Lower leg skin (tissue), 4 donors: Measurements from ENCODE around the gene CBL. TPM values are rescaled to one million over a fixed set of nuclear protein-coding genes. Genes with fewer than 3 reads are reported as not detected.

Experiments
- DNase-seq, 2 donors: peaks; one replicate each; pipeline ENCODE4 v3.0.0-alpha.2; 2019; ENCODE audit warnings: low spot score in 2 of 2
- H3K4me3 ChIP-seq: fragments of 200-600 bp; sonication (generic); 2 replicates; pipeline ENCODE4 v1.5.1; 2017; ENCODE audit warnings: mild to moderate bottlenecking, low read depth; ENCODE audit not compliant: poor library complexity, severe bottlenecking
- CTCF ChIP-seq, 3 donors: fragments of 450-650 bp; IDR thresholded peaks; one replicate each; pipeline ENCODE4 v1.5.1; 2016; ENCODE audit warnings: antibody characterized with exemption in 3 of 3, mild to moderate bottlenecking in 3 of 3, moderate library complexity in 2 of 3
- POLR2A ChIP-seq, 2 donors: fragments of 450-650 bp; IDR thresholded peaks; one replicate each; pipeline ENCODE4 v1.6.1; 2016 to 2017; ENCODE audit warnings: antibody characterized with exemption in 2 of 2, mild to moderate bottlenecking in 1 of 2, moderate library complexity in 1 of 2
- WGBS, 2 donors: methylation state at CpG; one replicate each; pipeline ENCODE4 v1.1.5; 2018; 5-methylcytosine and 5-hydroxymethylcytosine counted together
- intact Hi-C: fragments of 100-400 bp; cut with DNase I; formaldehyde crosslinking; loops from one replicate; pipeline ENCODE4 v1.15.0; 2023; ENCODE audit warnings: low total_unique reads
- total RNA-seq, 4 donors: library from RNA; depleted of rRNA; stranded (reverse); fragments of >200 nt; gene quantifications; one replicate each; pipeline ENCODE4 v1.1.0, GENCODE V29; 2016

The CBL gene
- total RNA-seq, 4 donors from 2014 or later, result 11.7 to 14.6 (median 14.0) TPM

- WGBS, 2 donors, result 78 to 81% methylated on average over 9 of the region's 9 CpGs
- no peak for DNase-seq
- intact Hi-C loops, result no loop called here
- no peak for TF ChIP-seq CTCF (IDR thresholded peaks at IDR 0.05)
- no peak for TF ChIP-seq POLR2A (IDR thresholded peaks at IDR 0.05)
- H3K4me3 ChIP-seq, result no peak overlapping the region
These were observed 130.8 kb downstream of the CBL start for GRCh38 chr11:119336744-119337469.

DNA sequence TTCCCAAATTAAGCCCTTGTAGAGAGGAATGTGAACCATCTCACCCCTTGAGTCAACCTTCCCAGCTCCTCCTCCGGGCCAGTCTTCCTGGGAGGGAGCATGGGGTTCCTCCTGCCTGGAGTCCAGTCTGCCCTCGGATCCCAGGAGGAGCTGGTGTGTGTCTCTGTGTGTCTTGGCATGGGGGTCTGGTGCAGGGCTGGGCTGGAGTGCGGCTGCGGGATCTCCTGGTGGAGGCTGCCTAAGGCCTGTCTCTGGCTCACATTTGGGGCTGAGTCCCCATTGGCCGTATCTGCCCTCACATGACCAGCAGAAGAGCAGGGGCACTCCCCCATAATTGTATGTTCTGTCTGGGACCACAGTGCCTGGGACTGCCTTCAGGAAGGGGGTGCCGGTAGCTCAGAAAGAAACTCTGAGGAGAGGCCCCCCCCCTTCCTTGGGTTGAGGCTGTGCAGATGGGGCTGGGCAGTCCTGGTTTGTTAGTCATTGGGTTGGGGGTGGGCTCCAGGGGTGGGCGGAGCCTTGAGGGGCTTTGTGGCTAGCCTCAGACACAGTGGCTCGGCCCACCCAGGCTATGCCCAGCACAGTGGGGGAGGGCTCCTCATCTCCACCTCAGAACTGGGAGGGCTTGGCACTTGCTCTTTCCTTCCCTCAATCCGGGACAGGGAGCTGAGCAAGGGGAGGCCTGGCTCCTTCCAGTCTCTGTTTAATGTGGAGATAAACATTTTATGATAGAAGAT lies 131.6 kb downstream of the CBL start:
- no peak overlapping the region for H3K4me3 ChIP-seq
- intact Hi-C loops, result no loop called here
- WGBS, 2 donors, result 54 to 62% methylated on average over 7 to 8 of the region's 9 CpGs
- DNase-seq, result no peak
- TF ChIP-seq CTCF (IDR thresholded peaks at IDR 0.05) (no peak), POLR2A (IDR thresholded peaks at IDR 0.05) (no peak)

DNA sequence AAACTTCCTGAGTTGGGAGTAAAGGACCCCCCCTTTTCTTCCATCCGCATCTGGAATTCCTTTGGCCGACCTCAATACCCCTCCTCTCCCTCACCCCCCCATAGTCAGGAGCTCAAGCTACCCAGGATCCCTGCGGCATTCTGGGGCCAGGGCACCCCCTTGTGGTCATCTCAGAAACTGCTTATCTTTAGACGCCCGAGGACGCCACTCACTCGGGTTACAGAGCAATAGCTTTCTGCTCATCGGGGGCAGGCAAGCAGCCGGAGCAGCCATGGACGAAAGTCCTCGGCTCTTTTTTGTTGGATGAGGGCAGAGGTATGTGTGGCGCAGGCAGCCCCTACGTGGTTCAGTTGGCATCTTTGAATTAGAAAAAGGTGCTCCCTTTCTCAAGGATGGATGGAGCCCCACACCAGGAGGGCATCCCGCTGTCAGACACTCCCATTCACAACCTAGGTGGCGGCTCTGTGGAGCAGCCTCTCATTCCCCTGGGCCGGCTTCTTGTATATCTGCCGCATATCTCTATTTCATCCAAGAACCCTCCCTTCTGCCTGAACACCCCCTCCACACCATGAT lies 132.3 kb downstream of the CBL start:
- TF ChIP-seq POLR2A (IDR thresholded peaks at IDR 0.05) (no peak), CTCF (IDR thresholded peaks at IDR 0.05) (no peak)
- H3K4me3 ChIP-seq, result no peak overlapping the region
- intact Hi-C loops, result no loop called here
- DNase-seq, result peak in 1 of 2 donors; percentile 94
- whole genome bisulfite sequencing, 2 donors, result 26 to 32% methylated on average over 17 of the region's 17 CpGs

- DNase-seq, result no peak
- TF ChIP-seq POLR2A (IDR thresholded peaks at IDR 0.05), result no peak
- no peak for TF ChIP-seq CTCF (IDR thresholded peaks at IDR 0.05)
- no peak overlapping the region for H3K4me3 ChIP-seq
- intact Hi-C loops, result no loop called here
- WGBS, 2 donors, result 62 to 65% methylated on average over 7 to 10 of the region's 11 CpGs
These were observed 132.9 kb downstream of the CBL start for GRCh38 chr11:119338965-119339588.

GRCh38 chr11:119339589-119340334 lies 133.6 kb downstream of the CBL start:
- H3K4me3 ChIP-seq, result peak overlapping the region; percentile 23
- no peak for DNase-seq
- TF ChIP-seq CTCF (IDR thresholded peaks at IDR 0.05), result peak in 1 of 3 donors; percentile 33
- TF ChIP-seq POLR2A (IDR thresholded peaks at IDR 0.05), result no peak
- intact Hi-C loops, result no loop called here
- 2 to 7% methylated on average over 42 to 53 of the region's 86 CpGs for WGBS, 2 donors
